ENCODE data around the gene ATF5. TPM values are rescaled to one million over a fixed set of nuclear protein-coding genes. Genes with fewer than 3 reads are reported as not detected.

ATF5 gene
- total RNA-seq, 1 experiment from 2014 or later = 64.0 TPM

DNA sequence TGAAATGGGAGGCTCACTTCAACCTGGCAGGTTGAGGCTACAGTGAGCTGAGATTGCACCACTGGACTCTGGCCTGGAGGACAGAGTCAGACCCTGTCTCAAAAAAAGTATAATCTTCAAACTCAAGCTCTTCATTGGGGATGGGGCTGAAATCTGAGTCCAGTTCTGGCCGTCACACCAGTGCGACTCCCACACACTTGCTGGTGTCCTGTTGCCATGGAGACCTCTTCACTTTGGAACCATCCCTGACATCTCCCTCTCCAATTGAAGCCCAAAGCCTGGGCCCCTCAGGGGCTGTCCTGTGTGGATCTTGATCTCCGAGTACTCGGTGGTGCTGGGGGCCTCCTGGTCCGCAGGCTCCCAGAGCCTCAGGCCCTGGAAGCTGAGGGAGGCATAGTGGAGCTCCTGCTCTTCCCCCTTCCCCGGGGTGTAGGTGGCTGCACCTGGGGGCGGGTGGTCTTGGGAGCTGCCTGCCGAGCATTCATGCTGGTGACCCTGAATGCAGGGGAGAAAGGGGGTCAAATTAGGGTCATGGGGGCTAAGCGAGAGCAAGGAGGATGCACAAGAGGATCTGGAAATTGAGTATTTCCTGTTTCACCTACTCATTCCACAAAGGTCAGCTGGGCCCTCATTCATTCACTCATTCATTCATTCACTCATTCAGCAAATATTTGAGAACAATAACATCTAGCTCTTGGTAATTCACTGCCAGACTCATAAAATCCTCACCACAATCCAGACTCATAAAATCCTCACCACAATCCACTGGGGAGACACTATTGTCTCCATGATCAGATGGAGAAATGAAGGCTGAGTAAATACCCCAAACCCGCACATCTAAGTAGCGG lies 21.0 kb downstream of the ATF5 start:
- H3K27ac Mint-ChIP-seq (ENCODE audit: unreplicated experiment) = no peak overlapping the region
- ChIA-PET CTCF (no interaction called here), POLR2A (no interaction called here)
- H3K36me3 Mint-ChIP-seq (ENCODE audit: insufficient read depth, unreplicated experiment) = no peaks in the 10 kb centered on the region
- H3K4me3 ChIP-seq (ENCODE audit: low read depth, low read length) = no peak overlapping the region
- no TSS peak for BruUV-seq (replicated peaks)
- 0 out of 2 replicates have a peak, but pooled peaks cover 4% of the 10 kb centered on the region for H3K4me1 ChIP-seq
- intact Hi-C loops (cut with micrococcal nuclease; ENCODE audit: unreplicated experiment) = no loop called here
- no peak for DNase-seq
- H3K4me1 Mint-ChIP-seq (ENCODE audit: low read depth, unreplicated experiment) = no peaks in the 10 kb centered on the region
- no peaks in the 10 kb centered on the region for H3K27me3 ChIP-seq (replicated peaks; ENCODE audit: control insufficient read depth, insufficient read depth, low read length)
- no peaks in the 10 kb centered on the region for H3K36me3 ChIP-seq (ENCODE audit: control insufficient read depth, insufficient read depth, low read length)
- no peak overlapping the region for H3K4me3 Mint-ChIP-seq (ENCODE audit: unreplicated experiment)
- no peaks in the 10 kb centered on the region for H3K9me3 Mint-ChIP-seq (ENCODE audit: unreplicated experiment)
- H3K27me3 Mint-ChIP-seq (ENCODE audit: insufficient read depth, unreplicated experiment) = peaks cover 2% of the 10 kb centered on the region
- H3K9me3 ChIP-seq = no peaks in the 10 kb centered on the region
- TF ChIP-seq, protein P1, sequence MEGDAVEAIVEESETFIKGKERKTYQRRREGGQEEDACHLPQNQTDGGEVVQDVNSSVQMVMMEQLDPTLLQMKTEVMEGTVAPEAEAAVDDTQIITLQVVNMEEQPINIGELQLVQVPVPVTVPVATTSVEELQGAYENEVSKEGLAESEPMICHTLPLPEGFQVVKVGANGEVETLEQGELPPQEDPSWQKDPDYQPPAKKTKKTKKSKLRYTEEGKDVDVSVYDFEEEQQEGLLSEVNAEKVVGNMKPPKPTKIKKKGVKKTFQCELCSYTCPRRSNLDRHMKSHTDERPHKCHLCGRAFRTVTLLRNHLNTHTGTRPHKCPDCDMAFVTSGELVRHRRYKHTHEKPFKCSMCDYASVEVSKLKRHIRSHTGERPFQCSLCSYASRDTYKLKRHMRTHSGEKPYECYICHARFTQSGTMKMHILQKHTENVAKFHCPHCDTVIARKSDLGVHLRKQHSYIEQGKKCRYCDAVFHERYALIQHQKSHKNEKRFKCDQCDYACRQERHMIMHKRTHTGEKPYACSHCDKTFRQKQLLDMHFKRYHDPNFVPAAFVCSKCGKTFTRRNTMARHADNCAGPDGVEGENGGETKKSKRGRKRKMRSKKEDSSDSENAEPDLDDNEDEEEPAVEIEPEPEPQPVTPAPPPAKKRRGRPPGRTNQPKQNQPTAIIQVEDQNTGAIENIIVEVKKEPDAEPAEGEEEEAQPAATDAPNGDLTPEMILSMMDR (IDR thresholded peaks at IDR 0.05; ENCODE audit: insufficient read depth in 1 of 2, low read depth in 1 of 2, low read length in 1 of 2, severe bottlenecking in 1 of 2, unreplicated experiment in 1 of 2) = no peak

DNA sequence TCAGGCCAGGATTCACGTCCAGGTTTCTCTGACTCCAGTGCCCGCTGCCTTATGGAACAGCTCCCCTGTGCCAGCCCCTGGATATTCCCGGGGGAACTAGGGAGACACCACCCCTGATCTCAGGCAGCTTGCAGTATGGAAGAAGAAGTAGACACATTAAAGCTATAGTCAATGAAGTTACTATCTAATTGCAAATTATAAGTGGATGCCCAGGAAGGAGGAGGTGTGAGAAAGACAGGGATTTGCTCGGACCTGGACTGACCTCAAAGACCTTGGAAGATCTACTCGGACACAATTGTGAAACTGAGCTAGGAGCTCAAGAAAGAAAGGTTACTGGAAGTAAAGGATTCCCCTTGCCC lies 21.6 kb downstream of the ATF5 start:
- ChIA-PET POLR2A (no interaction called here), CTCF (no interaction called here)
- no peaks in the 10 kb centered on the region for H3K9me3 ChIP-seq
- intact Hi-C loops (cut with micrococcal nuclease; ENCODE audit: unreplicated experiment) = no loop called here
- H3K9me3 Mint-ChIP-seq (ENCODE audit: unreplicated experiment) = no peaks in the 10 kb centered on the region
- no peaks in the 10 kb centered on the region for H3K36me3 ChIP-seq (ENCODE audit: control insufficient read depth, insufficient read depth, low read length)
- H3K27me3 Mint-ChIP-seq (ENCODE audit: insufficient read depth, unreplicated experiment) = peaks cover 2% of the 10 kb centered on the region
- no peak overlapping the region for H3K4me3 Mint-ChIP-seq (ENCODE audit: unreplicated experiment)
- no peak overlapping the region for H3K4me3 ChIP-seq (ENCODE audit: low read depth, low read length)
- BruUV-seq (replicated peaks) = no TSS peak
- DNase-seq = no peak
- TF ChIP-seq, protein P1 (IDR thresholded peaks at IDR 0.05; ENCODE audit: insufficient read depth in 1 of 2, low read depth in 1 of 2, low read length in 1 of 2, severe bottlenecking in 1 of 2, unreplicated experiment in 1 of 2) = no peak
- H3K4me1 ChIP-seq = 0 out of 2 replicates have a peak, but pooled peaks cover 4% of the 10 kb centered on the region
- no peak overlapping the region for H3K27ac Mint-ChIP-seq (ENCODE audit: unreplicated experiment)
- H3K4me1 Mint-ChIP-seq (ENCODE audit: low read depth, unreplicated experiment) = no peaks in the 10 kb centered on the region
- no peaks in the 10 kb centered on the region for H3K36me3 Mint-ChIP-seq (ENCODE audit: insufficient read depth, unreplicated experiment)
- H3K27me3 ChIP-seq (replicated peaks; ENCODE audit: control insufficient read depth, insufficient read depth, low read length) = no peaks in the 10 kb centered on the region

DNA sequence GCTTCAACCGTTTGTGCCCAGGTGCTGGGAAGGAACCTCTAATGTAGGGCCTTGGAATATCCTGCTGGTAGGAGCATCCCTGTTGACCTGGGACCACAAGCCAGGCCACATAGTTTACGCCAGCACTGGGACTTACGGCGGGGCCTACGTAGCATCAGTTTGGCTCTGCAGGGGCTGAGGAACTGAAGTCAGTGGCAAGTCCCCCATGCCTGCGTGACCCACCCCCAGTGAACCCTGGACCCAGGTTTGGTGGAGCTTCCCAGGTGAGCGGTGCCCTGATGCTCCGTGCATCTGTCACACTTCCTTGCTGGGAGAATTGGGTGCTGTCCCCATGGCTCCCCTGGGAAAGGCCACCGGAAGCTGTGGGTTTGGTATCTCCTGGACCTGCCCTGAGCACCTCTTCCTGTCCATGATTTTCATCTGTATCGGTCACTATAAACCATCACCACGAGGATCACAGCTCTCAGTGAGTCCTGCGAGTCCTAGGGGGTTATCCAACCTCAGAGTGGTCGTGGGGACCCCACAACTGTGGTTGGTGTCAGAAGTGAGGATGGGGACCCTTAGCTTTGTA lies 22.0 kb downstream of the ATF5 start:
- CTCF ChIA-PET = no interaction called here

More for the DNA sequence above, 22.0 kb downstream of the ATF5 start:
- Histone ChIP-seq H3K27me3 (replicated peaks; ENCODE audit: control insufficient read depth, insufficient read depth, low read length) (no peaks in the 10 kb centered on the region), H3K36me3 (ENCODE audit: control insufficient read depth, insufficient read depth, low read length) (no peaks in the 10 kb centered on the region), H3K4me3 (ENCODE audit: low read depth, low read length) (no peak overlapping the region), H3K4me1 (0 out of 2 replicates have a peak, but pooled peaks cover 4% of the 10 kb centered on the region), H3K9me3 (no peaks in the 10 kb centered on the region)
- intact Hi-C loops (cut with micrococcal nuclease; ENCODE audit: unreplicated experiment) = no loop called here
- TF ChIP-seq, protein P1 (IDR thresholded peaks at IDR 0.05; ENCODE audit: insufficient read depth in 1 of 2, low read depth in 1 of 2, low read length in 1 of 2, severe bottlenecking in 1 of 2, unreplicated experiment in 1 of 2) = no peak
- Mint-ChIP-seq H3K27me3 (ENCODE audit: insufficient read depth, unreplicated experiment) (peaks cover 2% of the 10 kb centered on the region), H3K4me3 (ENCODE audit: unreplicated experiment) (no peak overlapping the region), H3K9me3 (ENCODE audit: unreplicated experiment) (no peaks in the 10 kb centered on the region), H3K4me1 (ENCODE audit: low read depth, unreplicated experiment) (no peaks in the 10 kb centered on the region), H3K36me3 (ENCODE audit: insufficient read depth, unreplicated experiment) (no peaks in the 10 kb centered on the region), H3K27ac (ENCODE audit: unreplicated experiment) (no peak overlapping the region)
- no peak for DNase-seq
- no TSS peak for BruUV-seq (replicated peaks)
- POLR2A ChIA-PET = no interaction called here

Data from Caco-2 (cell line).